Neural progenitor cell (in vitro differentiated cells): ENCODE results near the gene GLT8D2. TPM values are rescaled to one million over a fixed set of nuclear protein-coding genes. Genes with fewer than 3 reads are reported as not detected.

Experiments used
- DNase-seq: peaks from one replicate; pipeline ENCODE4 v3.0.0-alpha.2; 2016; ENCODE audit warnings: low spot score
- H2AFZ ChIP-seq: fragments of 200-600 bp; sonication (generic); replicated peaks from 2 replicates; pipeline ENCODE4 v1.6.1; 2016; ENCODE audit warnings: antibody characterized with exemption
- H3F3A ChIP-seq: fragments of 200-600 bp; sonication (generic); 2 replicates; pipeline ENCODE4 v1.6.1; 2016; ENCODE audit warnings: antibody characterized with exemption, low read depth
- H3K27ac ChIP-seq: fragments of 200-600 bp; sonication (generic); 2 replicates; pipeline ENCODE4 v1.5.1; 2016; ENCODE audit warnings: mild to moderate bottlenecking
- H3K27me3 ChIP-seq: fragments of 200-600 bp; sonication (generic); 2 replicates; pipeline ENCODE4 v1.6.1; 2016; ENCODE audit warnings: mild to moderate bottlenecking, moderate library complexity
- H3K36me3 ChIP-seq: fragments of 200-600 bp; sonication (generic); 2 replicates; pipeline ENCODE4 v1.5.1; 2016
- H3K4me1 ChIP-seq: fragments of 200-600 bp; sonication (generic); 2 replicates; pipeline ENCODE4 v1.6.1; 2016; ENCODE audit warnings: mixed run types
- H3K4me2 ChIP-seq: fragments of 200-600 bp; sonication (generic); 2 replicates; pipeline ENCODE4 v1.6.1; 2016
- H3K4me3 ChIP-seq: fragments of 200-600 bp; sonication (generic); 2 replicates; pipeline ENCODE4 v1.5.1; 2016
- H3K79me2 ChIP-seq: fragments of 200-600 bp; sonication (generic); 2 replicates; pipeline ENCODE4 v1.6.1; 2016; ENCODE audit warnings: low read depth
- H3K9ac ChIP-seq: fragments of 200-600 bp; sonication (generic); 2 replicates; pipeline ENCODE4 v1.6.1; 2016
- H3K9me3 ChIP-seq: fragments of 200-600 bp; sonication (generic); 2 replicates; pipeline ENCODE4 v1.5.1; 2016; ENCODE audit warnings: low read depth
- H4K20me1 ChIP-seq: fragments of 200-600 bp; sonication (generic); 2 replicates; pipeline ENCODE4 v1.6.1; 2016; ENCODE audit warnings: low read depth
- H3K27ac Mint-ChIP-seq: 3 replicates; pipeline ENCODE4 v1.8.0; 2021; ENCODE audit warnings: mixed read lengths
- H3K27me3 Mint-ChIP-seq: 2 replicates; pipeline ENCODE4 v1.8.0; 2022; ENCODE audit warnings: low read depth, mild to moderate bottlenecking, inconsistent platforms, moderate library complexity, mixed read lengths; ENCODE audit not compliant: insufficient read depth
- H3K36me3 Mint-ChIP-seq: 3 replicates; pipeline ENCODE4 v1.8.0; 2021; ENCODE audit warnings: mixed read lengths
- H3K4me1 Mint-ChIP-seq: 3 replicates; pipeline ENCODE4 v1.8.0; 2021; ENCODE audit warnings: mixed read lengths
- H3K4me3 Mint-ChIP-seq: 3 replicates; pipeline ENCODE4 v1.8.0; 2021; ENCODE audit warnings: mild to moderate bottlenecking, moderate library complexity, mixed read lengths
- H3K9me3 Mint-ChIP-seq: 3 replicates; pipeline ENCODE4 v1.8.0; 2020; ENCODE audit warnings: mixed read lengths
- CTCF ChIP-seq: fragments of 200-600 bp; sonication (generic); IDR thresholded peaks from 2 replicates; pipeline ENCODE4 v1.5.1; 2017; ENCODE audit warnings: antibody characterized with exemption, mild to moderate bottlenecking
- EZH2 ChIP-seq: fragments of 200-600 bp; sonication (generic); IDR thresholded peaks from 2 replicates; pipeline ENCODE4 v1.6.1; 2017; ENCODE audit warnings: antibody characterized with exemption, mild to moderate bottlenecking, moderate library complexity
- EZH2phosphoT487 ChIP-seq: fragments of 200-600 bp; sonication (generic); IDR thresholded peaks from 2 replicates; pipeline ENCODE4 v1.6.1; 2017; ENCODE audit warnings: antibody characterized with exemption
- total RNA-seq: library from RNA; depleted of rRNA; stranded (reverse); fragments of >200 nt; gene quantifications from 2 replicates; pipeline ENCODE4 v1.2.3, GENCODE V29; 2015; ENCODE audit warnings: low replicate concordance

GLT8D2 gene
- total RNA-seq = 1.9 and 3.9 TPM in 2 replicates

- no peaks in the 10 kb centered on the region for H3K79me2 ChIP-seq
- H3K4me1 ChIP-seq = peaks cover 16% of the 10 kb centered on the region
- H3K36me3 Mint-ChIP-seq = no peaks in the 10 kb centered on the region
- no peak within 1 kb of the TSS for H3K9ac ChIP-seq
- H3K27ac ChIP-seq = no peak within 1 kb of the TSS
- DNase-seq = peak; percentile 74
- H3K4me1 Mint-ChIP-seq = peaks cover 13% of the 10 kb centered on the region
- no peak for TF ChIP-seq EZH2phosphoT487
- TF ChIP-seq EZH2 = peak; percentile 34
- peak within 1 kb of the TSS; percentile 97 for H2AFZ ChIP-seq
- no peaks in the 10 kb centered on the region for H3K36me3 ChIP-seq
- no peaks in the 10 kb centered on the region for H3K9me3 Mint-ChIP-seq
- peak within 1 kb of the TSS; percentile 86 for H3K4me3 Mint-ChIP-seq
- no peaks in the 10 kb centered on the region for H4K20me1 ChIP-seq
- H3K27me3 ChIP-seq = peaks cover 33% of the 10 kb centered on the region
- H3K27ac Mint-ChIP-seq = no peak within 1 kb of the TSS
- H3K4me3 ChIP-seq = peak within 1 kb of the TSS; percentile 55
- peaks cover 6% of the 10 kb centered on the region for H3F3A ChIP-seq
- peak within 1 kb of the TSS; percentile 89 for H3K4me2 ChIP-seq
- peaks cover 10% of the 10 kb centered on the region for H3K27me3 Mint-ChIP-seq
- no peaks in the 10 kb centered on the region for H3K9me3 ChIP-seq
Measured at GRCh38 chr12:104049903-104050356, at the start of gene GLT8D2. GLT8D2 (minus strand) TSS chr12:104050187; CDS start chr12:104019648, 30,539 bp downstream.

GRCh38 chr12:104097954-104098353 lies 48.0 kb upstream of the GLT8D2 start:
- no peaks in the 10 kb centered on the region for H3F3A ChIP-seq
- no peaks in the 10 kb centered on the region for H3K27me3 ChIP-seq
- H4K20me1 ChIP-seq = no peaks in the 10 kb centered on the region
- no peak overlapping the region for H3K27ac ChIP-seq
- H3K9me3 ChIP-seq = no peaks in the 10 kb centered on the region
- no peaks in the 10 kb centered on the region for H3K79me2 ChIP-seq
- H3K4me3 Mint-ChIP-seq = no peak overlapping the region
- H3K4me2 ChIP-seq = no peak overlapping the region
- H3K9ac ChIP-seq = no peak overlapping the region
- H3K27ac Mint-ChIP-seq = no peak overlapping the region
- H3K4me1 Mint-ChIP-seq = no peaks in the 10 kb centered on the region
- no peak for DNase-seq
- H3K36me3 Mint-ChIP-seq = peaks cover 9% of the 10 kb centered on the region
- no peaks in the 10 kb centered on the region for H3K36me3 ChIP-seq
- TF ChIP-seq EZH2phosphoT487 = no peak
- TF ChIP-seq EZH2 = no peak
- no peak for TF ChIP-seq CTCF
- H3K4me1 ChIP-seq = no peaks in the 10 kb centered on the region
- no peak overlapping the region for H2AFZ ChIP-seq
- H3K4me3 ChIP-seq = no peak overlapping the region
- no peaks in the 10 kb centered on the region for H3K9me3 Mint-ChIP-seq
- no peaks in the 10 kb centered on the region for H3K27me3 Mint-ChIP-seq

- no peaks in the 10 kb centered on the region for H4K20me1 ChIP-seq
- no peaks in the 10 kb centered on the region for H3K27me3 Mint-ChIP-seq
- H3K4me3 ChIP-seq = no peak overlapping the region
- no peak overlapping the region for H3K4me3 Mint-ChIP-seq
- H3F3A ChIP-seq = peaks cover 7% of the 10 kb centered on the region
- no peak overlapping the region for H2AFZ ChIP-seq
- H3K4me1 Mint-ChIP-seq = peaks cover 6% of the 10 kb centered on the region
- no peaks in the 10 kb centered on the region for H3K9me3 ChIP-seq
- H3K9me3 Mint-ChIP-seq = no peaks in the 10 kb centered on the region
- H3K27ac Mint-ChIP-seq = no peak overlapping the region
- no peak for TF ChIP-seq CTCF
- no peak for TF ChIP-seq EZH2
- no peak for TF ChIP-seq EZH2phosphoT487
- H3K4me1 ChIP-seq = peaks cover 10% of the 10 kb centered on the region
- no peak overlapping the region for H3K4me2 ChIP-seq
- H3K36me3 ChIP-seq = no peaks in the 10 kb centered on the region
- no peaks in the 10 kb centered on the region for H3K79me2 ChIP-seq
- H3K9ac ChIP-seq = no peak overlapping the region
- no peak overlapping the region for H3K27ac ChIP-seq
- H3K36me3 Mint-ChIP-seq = peaks cover 9% of the 10 kb centered on the region
- DNase-seq = no peak
- H3K27me3 ChIP-seq = no peaks in the 10 kb centered on the region
Measured at GRCh38 chr12:104095289-104095688, 45.3 kb upstream of the GLT8D2 start.

GRCh38 chr12:104094284-104094683 lies 44.3 kb upstream of the GLT8D2 start:
- no peak overlapping the region for H3K27ac Mint-ChIP-seq
- no peaks in the 10 kb centered on the region for H3K9me3 ChIP-seq
- H3K79me2 ChIP-seq = no peaks in the 10 kb centered on the region
- no peaks in the 10 kb centered on the region for H3K9me3 Mint-ChIP-seq
- no peaks in the 10 kb centered on the region for H3K27me3 Mint-ChIP-seq
- TF ChIP-seq CTCF = no peak
- TF ChIP-seq EZH2phosphoT487 = no peak
- no peak for TF ChIP-seq EZH2
- H3K9ac ChIP-seq = no peak overlapping the region
- no peak overlapping the region for H3K4me3 ChIP-seq
- peaks cover 7% of the 10 kb centered on the region for H3F3A ChIP-seq
- H3K4me1 Mint-ChIP-seq = peaks cover 6% of the 10 kb centered on the region
- H3K4me1 ChIP-seq = peaks cover 10% of the 10 kb centered on the region
- H3K36me3 ChIP-seq = no peaks in the 10 kb centered on the region
- H3K4me3 Mint-ChIP-seq = no peak overlapping the region
- no peak for DNase-seq
- H3K27ac ChIP-seq = no peak overlapping the region
- no peaks in the 10 kb centered on the region for H3K27me3 ChIP-seq
- no peak overlapping the region for H3K4me2 ChIP-seq
- H2AFZ ChIP-seq = no peak overlapping the region
- no peaks in the 10 kb centered on the region for H4K20me1 ChIP-seq
- peaks cover 12% of the 10 kb centered on the region for H3K36me3 Mint-ChIP-seq
